Neural cell (in vitro differentiated cells): ENCODE data around the gene HORMAD2. TPM values are rescaled to one million over a fixed set of nuclear protein-coding genes. Genes with fewer than 3 reads are reported as not detected.

Source experiments
- H2AFZ ChIP-seq: fragments of 200-600, 300-800 bp; sonication (generic), shearing (Covaris generic); 2 replicates; pipeline ENCODE4 v1.6.0; 2014; ENCODE audit warnings: low read depth, mild to moderate bottlenecking, antibody characterized with exemption, low read length, moderate library complexity
- H3F3A ChIP-seq: fragments of 200-600 bp; shearing (Covaris generic); 2 replicates; pipeline ENCODE4 v1.6.1; 2016; ENCODE audit warnings: mild to moderate bottlenecking, moderate library complexity, mixed read lengths, antibody characterized with exemption, low read length; ENCODE audit not compliant: insufficient read depth, poor library complexity, severe bottlenecking
- H3K27ac ChIP-seq: fragments of 200-600, 300-800 bp; sonication (generic), shearing (Covaris generic); 2 replicates; pipeline ENCODE4 v1.5.1; 2014; ENCODE audit warnings: mild to moderate bottlenecking, low read length, moderate library complexity
- H3K27me3 ChIP-seq: fragments of 300-800, 200-600 bp; sonication (generic), shearing (Covaris generic); 2 replicates; pipeline ENCODE4 v1.6.0; 2014; ENCODE audit warnings: mild to moderate bottlenecking, low read depth, low read length, moderate library complexity; ENCODE audit not compliant: insufficient read depth
- H3K36me3 ChIP-seq: fragments of 300-800, 200-600 bp; sonication (generic), shearing (Covaris generic); 2 replicates; pipeline ENCODE4 v1.5.1; 2014; ENCODE audit warnings: mild to moderate bottlenecking, antibody characterized with exemption, low read length, moderate library complexity; ENCODE audit not compliant: insufficient read depth
- H3K4me2 ChIP-seq: fragments of 300-800, 200-600 bp; sonication (generic), shearing (Covaris generic); 2 replicates; pipeline ENCODE4 v1.6.0; 2014; ENCODE audit warnings: mild to moderate bottlenecking, low read length
- H3K4me3 ChIP-seq: fragments of 300-800, 200-600 bp; sonication (generic), shearing (Covaris generic); 2 replicates; pipeline ENCODE4 v1.5.1; 2014; ENCODE audit warnings: mild to moderate bottlenecking, low read length, moderate library complexity
- H3K79me2 ChIP-seq: fragments of 200-600 bp; shearing (Covaris generic); replicated peaks from 2 replicates; pipeline ENCODE4 v1.6.0; 2014; ENCODE audit warnings: mild to moderate bottlenecking, low read length, moderate library complexity; ENCODE audit not compliant: insufficient read depth
- H3K9ac ChIP-seq: fragments of 300-800, 200-600 bp; sonication (generic), shearing (Covaris generic); 2 replicates; pipeline ENCODE4 v1.6.1; 2016; ENCODE audit warnings: mild to moderate bottlenecking, low read length, mixed read lengths
- H3K9me2 ChIP-seq: fragments of 200-600 bp; shearing (Covaris generic); 2 replicates; pipeline ENCODE4 v1.6.1; 2016; ENCODE audit warnings: mild to moderate bottlenecking, low read length, mixed read lengths; ENCODE audit not compliant: insufficient read depth
- H3K9me3 ChIP-seq: fragments of 200-600, 300-800 bp; sonication (generic), shearing (Covaris generic); 2 replicates; pipeline ENCODE4 v1.6.1; 2016; ENCODE audit warnings: mild to moderate bottlenecking, mixed run types, low read length, moderate library complexity, mixed read lengths
- H4K20me1 ChIP-seq: fragments of 200-600 bp; shearing (Covaris generic); 2 replicates; pipeline ENCODE4 v1.6.1; 2016; ENCODE audit warnings: mild to moderate bottlenecking, mixed run types; ENCODE audit not compliant: insufficient read depth
- CTCF ChIP-seq: fragments of 450-650 bp; IDR thresholded peaks from 2 replicates; pipeline ENCODE4 v1.5.1; 2014; ENCODE audit warnings: antibody characterized with exemption, mild to moderate bottlenecking, moderate library complexity; ENCODE audit not compliant: poor library complexity, severe bottlenecking
- EP300 ChIP-seq: fragments of 450-650 bp; conservative IDR thresholded peaks from 2 replicates; pipeline ENCODE4 v1.6.1; 2014; ENCODE audit warnings: antibody characterized with exemption, mild to moderate bottlenecking, moderate library complexity; ENCODE audit not compliant: poor library complexity, severe bottlenecking
- EZH2 ChIP-seq: fragments of 200-600, 300-800 bp; shearing (Covaris generic), sonication (generic); IDR thresholded peaks from 2 replicates; pipeline ENCODE4 v1.6.1; 2014; ENCODE audit warnings: antibody characterized with exemption, low read length, borderline replicate concordance, mild to moderate bottlenecking; ENCODE audit not compliant: insufficient read depth, poor library complexity, severe bottlenecking
- MXI1 ChIP-seq: fragments of 450-650 bp; conservative IDR thresholded peaks from 2 replicates; pipeline ENCODE4 v1.6.1; 2014; ENCODE audit warnings: antibody characterized with exemption, mild to moderate bottlenecking; ENCODE audit not compliant: poor library complexity, severe bottlenecking
- POLR2AphosphoS5 ChIP-seq: IDR thresholded peaks from 2 replicates; pipeline ENCODE4 v1.6.1; 2012
- RAD21 ChIP-seq: fragments of 450-650 bp; conservative IDR thresholded peaks from 2 replicates; pipeline ENCODE4 v1.6.1; 2014; ENCODE audit warnings: antibody characterized with exemption, mild to moderate bottlenecking, moderate library complexity
- REST ChIP-seq: IDR thresholded peaks from 2 replicates; pipeline ENCODE4 v1.6.1; 2012; ENCODE audit warnings: borderline replicate concordance
- SMC3 ChIP-seq: fragments of 450-650 bp; conservative IDR thresholded peaks from 2 replicates; pipeline ENCODE4 v1.6.1; 2014; ENCODE audit warnings: antibody characterized with exemption, mild to moderate bottlenecking, moderate library complexity; ENCODE audit not compliant: poor library complexity
- TAF1 ChIP-seq: IDR thresholded peaks from 2 replicates; pipeline ENCODE4 v1.6.1; 2012; ENCODE audit warnings: low read depth
- polyA plus RNA-seq: library from polyadenylated mRNA; depleted of rRNA; stranded (reverse); fragments of >200 nt; gene quantifications from 2 replicates; pipeline ENCODE4 v1.2.3, GENCODE V29; 2014

Gene HORMAD2
- polyA plus RNA-seq, 1 donor from 2014 or later, result 1.2 TPM

- no peaks in the 10 kb centered on the region for H3K9me2 ChIP-seq
- no peaks in the 10 kb centered on the region for H3K27me3 ChIP-seq
- H3F3A ChIP-seq, result no peaks in the 10 kb centered on the region
- H4K20me1 ChIP-seq, result no peaks in the 10 kb centered on the region
- no peak overlapping the region for H2AFZ ChIP-seq
- H3K27ac ChIP-seq, result no peak overlapping the region
- H3K79me2 ChIP-seq, result no peaks in the 10 kb centered on the region
- H3K4me2 ChIP-seq, result no peak overlapping the region
- H3K4me3 ChIP-seq, result no peak overlapping the region
- H3K9ac ChIP-seq, result no peak overlapping the region
- TF ChIP-seq MXI1 (no peak), EZH2 (no peak), SMC3 (no peak), REST (no peak), POLR2AphosphoS5 (no peak), EP300 (no peak), TAF1 (no peak), RAD21 (no peak), CTCF (no peak)
- H3K36me3 ChIP-seq, result no peaks in the 10 kb centered on the region
- H3K9me3 ChIP-seq, result no peaks in the 10 kb centered on the region
These were observed 144.0 kb downstream of the HORMAD2 start for GRCh38 chr22:30224161-30224857.

- no peak overlapping the region for H3K27ac ChIP-seq
- no peaks in the 10 kb centered on the region for H3K9me2 ChIP-seq
- no peak overlapping the region for H3K4me3 ChIP-seq
- H3K9ac ChIP-seq, result no peak overlapping the region
- H4K20me1 ChIP-seq, result no peaks in the 10 kb centered on the region
- H3F3A ChIP-seq, result no peaks in the 10 kb centered on the region
- H3K36me3 ChIP-seq, result no peaks in the 10 kb centered on the region
- H3K4me2 ChIP-seq, result no peak overlapping the region
- no peaks in the 10 kb centered on the region for H3K27me3 ChIP-seq
- TF ChIP-seq EP300 (no peak), RAD21 (no peak), TAF1 (no peak), EZH2 (no peak), MXI1 (no peak), REST (no peak), SMC3 (no peak), POLR2AphosphoS5 (no peak), CTCF (no peak)
- H2AFZ ChIP-seq, result no peak overlapping the region
- no peaks in the 10 kb centered on the region for H3K79me2 ChIP-seq
- H3K9me3 ChIP-seq, result no peaks in the 10 kb centered on the region
These were observed 145.1 kb downstream of the HORMAD2 start for GRCh38 chr22:30225220-30225927.
